Hematopoietic multipotent progenitor cell treated with erythropoietin and hydrocortisone succinate and interleukin-3 and kit ligand, for 4 days (in vitro differentiated cells): Measurements from ENCODE around the gene CHST11.

Source experiments
- DNase-seq: peaks from one replicate; pipeline ENCODE4 v3.0.0-alpha.2; 2015

Gene CHST11

DNA sequence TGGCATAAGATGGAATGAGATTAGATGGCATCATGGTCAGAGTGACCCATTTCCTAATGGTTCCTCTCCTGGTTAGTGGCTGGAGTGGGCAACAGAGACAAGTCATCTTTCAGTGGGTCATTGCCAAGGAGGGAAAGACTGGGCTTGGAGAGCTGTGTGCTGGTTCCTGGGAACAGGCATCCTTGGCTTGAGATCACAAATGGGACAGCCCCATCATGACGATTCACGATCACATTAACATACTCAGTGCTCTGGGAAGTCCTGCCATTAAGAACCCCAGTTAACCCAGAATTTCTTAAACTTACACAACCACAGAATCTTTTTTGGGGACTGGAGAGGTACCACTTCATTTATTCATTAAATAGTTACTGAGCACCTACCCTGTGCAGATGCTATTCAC, 27.3 kb downstream of the CHST11 start:
- DNase-seq, result no peak

DNA sequence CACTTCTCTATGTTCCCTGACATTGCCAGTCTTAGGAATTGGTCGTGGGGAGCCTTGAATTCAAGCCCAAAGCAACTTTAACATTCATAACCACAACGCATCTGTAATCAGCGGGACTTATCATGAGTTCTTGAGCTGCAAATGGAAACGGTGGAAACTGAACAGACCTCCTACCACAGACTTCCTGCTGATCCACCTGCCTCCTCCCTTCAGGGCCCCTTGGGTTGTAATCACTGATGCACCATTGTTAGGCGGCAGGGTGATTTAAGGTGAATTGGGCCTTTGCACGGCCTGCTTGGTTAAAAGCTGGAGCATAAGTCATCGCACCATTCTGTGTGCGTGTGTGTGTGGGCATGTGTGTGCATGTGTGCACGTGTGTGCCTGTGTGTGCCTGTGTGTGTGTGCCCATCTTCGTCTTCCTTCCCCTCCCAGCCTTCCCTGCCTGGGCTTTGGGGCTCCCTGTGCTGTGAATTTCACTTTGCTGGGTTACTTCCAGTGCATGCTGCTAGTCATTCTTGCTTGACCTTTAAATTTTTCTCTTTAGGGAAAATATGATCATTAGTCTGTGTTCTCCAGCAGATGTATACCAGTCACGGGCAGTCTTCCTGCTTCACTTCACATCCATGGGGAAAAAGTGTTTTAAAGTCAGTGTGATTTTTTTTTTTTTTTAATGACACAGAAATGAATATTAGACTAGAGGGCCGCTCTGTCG, 29.1 kb downstream of the CHST11 start:
- DNase-seq, result peak; percentile 93

DNA sequence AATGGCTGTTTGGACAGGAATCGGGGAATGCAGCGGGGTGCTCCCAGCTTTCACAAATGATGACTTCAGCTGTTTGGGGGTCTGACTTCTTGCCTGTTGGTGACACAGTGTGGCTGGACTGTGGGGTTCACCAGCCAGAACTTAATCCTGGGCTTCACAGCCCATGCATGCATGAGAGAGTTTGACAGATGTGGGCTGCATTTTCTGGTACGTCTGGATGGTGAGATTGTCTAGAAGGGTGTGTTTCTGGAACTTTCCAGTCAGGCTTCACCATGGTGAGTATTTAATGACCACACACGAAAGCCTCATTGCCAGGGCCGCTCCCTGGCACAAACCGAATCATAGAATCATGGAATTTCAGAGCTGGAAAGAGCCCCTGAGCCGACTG, 29.6 kb downstream of the CHST11 start:
- DNase-seq, result no peak

DNA sequence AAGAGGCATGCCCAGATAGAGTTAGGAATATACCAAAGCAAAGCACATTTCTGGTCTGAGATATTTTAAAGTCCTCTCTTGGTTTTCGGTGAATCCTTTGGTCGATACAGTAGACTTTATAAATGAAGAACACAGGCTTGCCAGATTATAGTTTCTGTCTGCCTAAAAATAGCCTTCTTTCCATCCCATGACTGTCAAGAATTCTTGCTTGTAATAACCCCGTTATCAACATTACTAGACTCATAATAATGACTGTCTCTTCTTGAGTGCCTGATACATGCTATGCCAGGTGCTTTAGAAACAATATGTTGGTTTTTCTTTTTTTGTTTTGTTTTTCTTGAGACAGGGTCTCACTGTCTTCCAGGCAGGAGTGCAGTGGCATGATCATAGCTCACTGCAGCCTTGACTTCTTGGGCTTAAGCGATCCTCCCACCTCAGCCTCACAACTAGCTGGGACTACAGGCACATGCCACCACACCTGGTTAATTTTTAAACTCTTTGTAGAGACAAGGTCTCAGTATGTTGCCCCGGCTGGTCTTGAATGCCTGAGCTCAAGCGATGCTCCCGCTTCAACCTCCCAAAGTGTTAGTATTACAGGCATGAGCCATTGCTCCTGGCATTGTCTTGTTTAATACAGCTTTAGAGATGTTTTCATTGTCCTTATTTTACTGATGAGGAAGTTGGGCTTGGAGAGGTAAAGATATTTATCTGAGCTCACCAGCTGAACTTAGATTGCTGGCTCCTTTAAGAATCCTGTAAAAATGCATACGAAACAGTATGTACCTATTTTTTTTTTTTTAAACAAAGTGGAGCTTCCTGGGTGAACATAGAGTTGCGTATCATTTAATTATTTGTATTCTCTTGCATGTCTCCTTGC, 30.4 kb downstream of the CHST11 start:
- peak; percentile 48 for DNase-seq

DNA sequence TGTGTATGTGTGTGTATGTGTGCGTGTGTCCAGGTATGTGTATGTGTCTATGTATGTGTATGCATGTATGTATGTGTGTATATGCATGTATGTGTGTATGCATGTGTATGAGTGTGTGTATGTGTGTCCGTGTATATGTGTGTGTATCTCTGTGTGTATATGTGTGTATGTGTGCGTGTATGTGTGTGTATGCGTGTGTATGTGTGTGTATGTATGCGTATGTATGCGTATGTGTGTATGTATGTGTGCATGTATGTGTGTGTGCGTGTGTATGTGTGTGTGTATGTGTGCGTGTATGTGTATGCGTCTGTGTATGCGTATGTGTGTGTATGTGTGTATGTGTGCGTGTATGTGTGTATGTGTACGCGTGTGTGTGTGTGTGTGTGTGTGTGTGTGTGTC, 31.6 kb downstream of the CHST11 start:
- DNase-seq, result no peak

DNA sequence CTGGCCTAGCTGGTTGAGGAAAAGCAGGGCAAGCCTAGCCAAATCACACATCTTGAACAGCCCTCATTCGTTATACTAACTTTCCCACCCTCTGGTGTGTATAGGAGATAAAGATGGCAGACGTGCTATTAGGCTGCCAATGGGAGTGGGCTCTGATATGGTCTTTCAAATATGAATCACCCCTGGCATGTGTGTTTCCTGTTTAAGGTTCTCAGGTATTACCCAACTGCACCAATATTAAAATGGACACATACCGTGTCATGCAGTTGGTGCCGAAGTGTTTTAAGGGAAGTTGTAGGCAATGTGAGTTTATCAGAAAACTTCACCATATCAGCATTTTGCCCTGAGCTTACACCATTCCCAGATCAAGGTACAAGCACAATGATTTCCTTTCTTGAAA, 33.4 kb downstream of the CHST11 start:
- DNase-seq, result peak; percentile 73

DNA sequence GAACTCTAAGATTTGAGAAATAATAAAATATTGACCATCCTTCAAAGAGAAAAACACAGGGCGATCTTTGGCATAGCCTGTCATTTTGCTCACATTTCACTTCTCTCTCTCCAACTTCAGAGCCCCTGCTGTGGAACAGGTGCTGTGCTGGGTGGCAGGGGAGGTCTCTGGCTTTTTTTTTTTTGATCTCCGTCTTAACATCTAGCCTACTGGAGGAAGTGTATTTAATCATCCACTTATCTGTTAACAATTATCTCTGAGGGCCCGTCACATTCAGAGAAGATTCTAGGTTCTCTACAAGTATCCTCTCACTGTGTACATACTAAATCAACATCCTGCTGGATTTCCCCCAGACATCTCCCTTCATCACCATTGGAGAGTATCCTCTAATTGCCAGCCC, 34.1 kb downstream of the CHST11 start:
- no peak for DNase-seq

DNA sequence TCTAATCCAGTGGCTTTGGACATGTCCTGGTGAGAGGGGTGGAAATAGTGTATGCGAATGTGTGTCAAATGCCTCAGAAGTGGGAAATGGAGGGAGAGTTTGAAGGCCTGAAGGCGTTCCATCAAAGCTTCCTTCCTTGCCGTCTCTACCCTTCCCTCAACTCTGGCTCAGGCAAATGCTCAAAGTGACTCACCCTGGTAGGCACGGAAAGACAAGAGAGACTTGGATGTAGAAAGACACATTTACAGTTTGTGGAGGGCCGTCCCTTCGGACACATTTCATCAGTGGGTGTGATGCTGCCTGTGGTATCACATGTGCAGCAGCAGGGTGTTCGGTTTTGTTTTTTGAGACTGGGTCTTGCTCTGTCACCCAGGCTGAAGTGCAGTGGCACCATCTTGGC, 36.7 kb downstream of the CHST11 start:
- DNase-seq, result no peak

DNA sequence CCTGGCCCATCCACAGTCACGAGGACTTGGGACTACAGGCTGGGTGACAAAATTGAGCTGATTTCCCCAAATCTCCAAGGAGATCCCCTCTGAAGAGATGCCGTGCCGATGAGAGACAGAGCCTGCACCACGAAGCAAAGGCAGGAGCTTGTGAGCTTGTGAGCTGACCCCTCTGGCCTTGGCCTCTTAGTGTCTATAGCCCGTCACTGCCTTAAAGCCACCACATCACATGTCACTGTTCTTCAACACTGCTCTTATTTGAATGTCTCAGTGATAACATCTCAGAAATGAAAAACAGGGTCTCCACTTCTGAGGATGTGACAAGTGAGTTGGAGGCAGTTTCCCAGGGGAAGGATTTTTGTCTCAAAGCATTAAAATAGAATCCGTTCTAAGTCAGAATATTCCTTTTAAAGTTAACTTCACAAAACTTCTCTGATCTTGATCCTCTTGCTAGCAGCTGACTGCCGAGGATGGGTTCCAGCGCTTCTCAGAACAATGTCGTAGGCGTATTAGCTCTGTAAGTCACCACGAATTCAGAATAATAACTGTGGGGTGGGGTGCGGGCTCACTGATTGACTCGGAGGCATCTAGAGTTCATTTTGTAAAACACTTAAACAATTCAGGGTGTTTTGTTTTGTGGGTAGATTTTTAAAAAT, 37.5 kb downstream of the CHST11 start:
- DNase-seq, result peak; percentile 56

DNA sequence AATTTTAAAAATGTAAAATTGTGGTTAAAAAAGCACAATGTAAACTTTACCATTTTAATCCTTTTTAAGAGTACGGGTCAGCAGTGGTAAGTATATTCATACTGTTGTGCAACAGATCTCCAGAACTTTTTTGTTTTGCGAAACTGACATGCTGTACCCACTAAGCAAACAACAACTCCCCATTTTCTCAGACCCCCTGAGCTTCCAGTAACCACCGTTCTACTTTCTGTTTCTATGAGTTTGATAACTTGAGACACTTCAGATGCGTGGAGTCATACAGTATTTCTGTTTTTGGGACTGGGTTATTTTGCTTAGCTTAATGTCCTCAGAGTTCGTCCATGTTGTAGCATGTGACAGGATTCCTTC, 38.0 kb downstream of the CHST11 start:
- no peak for DNase-seq

DNA sequence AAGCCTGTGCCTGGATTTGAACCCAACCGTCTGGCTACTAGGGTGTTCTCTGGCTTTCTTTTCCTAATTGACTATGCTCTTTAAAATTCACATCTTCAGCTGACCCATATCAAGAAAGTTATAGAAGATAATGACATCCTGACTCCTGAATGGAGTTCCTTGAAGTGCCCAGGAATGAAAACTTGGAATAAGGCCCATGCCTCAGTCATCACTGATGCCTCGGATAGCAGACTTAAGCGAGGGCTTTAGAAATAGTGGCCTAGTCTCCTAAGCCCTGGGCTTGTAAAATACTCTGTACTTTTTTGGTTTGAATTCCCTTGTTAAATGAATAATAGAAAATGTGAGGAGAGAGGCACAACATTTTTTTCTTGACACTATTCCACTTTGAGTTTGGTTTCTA, 39.0 kb downstream of the CHST11 start:
- DNase-seq, result no peak

DNA sequence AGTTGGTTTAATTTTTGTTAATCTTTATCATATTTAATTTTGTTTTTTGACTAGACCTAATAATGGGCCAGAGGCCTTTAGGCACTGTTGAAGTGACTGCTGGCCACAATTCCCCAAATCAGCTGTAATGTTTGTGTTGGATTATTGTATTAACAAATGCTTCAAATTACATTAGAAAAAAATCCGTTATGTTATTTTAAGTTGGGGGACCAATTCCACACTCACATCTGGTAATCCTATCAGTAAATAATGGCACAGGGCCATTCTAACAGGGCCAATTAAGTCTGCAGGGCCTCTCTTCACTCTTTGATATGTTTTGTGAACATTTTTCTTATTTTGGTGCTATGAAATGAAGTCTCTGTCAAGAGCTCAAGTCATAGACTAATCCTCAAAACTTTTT, 39.6 kb downstream of the CHST11 start:
- DNase-seq, result no peak

DNA sequence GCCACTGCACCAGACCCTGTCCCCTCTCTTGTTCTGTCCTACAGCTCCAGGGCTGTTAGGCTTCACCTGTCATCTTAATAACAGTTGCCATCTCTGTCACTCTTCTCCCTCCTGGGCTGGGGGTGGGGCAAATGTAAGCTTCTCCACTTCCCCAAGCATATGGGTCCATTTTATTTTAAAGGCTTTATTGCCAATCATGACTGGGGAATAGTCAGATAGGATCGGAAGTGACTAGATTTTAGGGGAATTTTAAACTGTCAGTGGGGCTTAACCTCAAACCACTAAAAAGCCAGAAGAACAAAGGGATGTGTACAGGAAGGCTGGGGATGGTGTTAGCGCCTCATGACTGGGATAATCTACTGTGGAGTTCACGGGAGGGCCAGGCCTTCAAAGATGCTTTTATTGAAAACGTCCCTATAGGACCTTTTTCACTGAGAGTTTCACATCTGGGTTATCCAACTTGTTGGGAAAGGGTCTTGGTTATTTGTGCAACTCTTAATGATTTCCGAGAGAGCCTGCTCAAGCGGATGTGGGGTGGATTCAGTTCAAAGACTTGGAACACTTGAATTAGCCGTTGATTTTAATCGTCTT, 41.6 kb downstream of the CHST11 start:
- no peak for DNase-seq

DNA sequence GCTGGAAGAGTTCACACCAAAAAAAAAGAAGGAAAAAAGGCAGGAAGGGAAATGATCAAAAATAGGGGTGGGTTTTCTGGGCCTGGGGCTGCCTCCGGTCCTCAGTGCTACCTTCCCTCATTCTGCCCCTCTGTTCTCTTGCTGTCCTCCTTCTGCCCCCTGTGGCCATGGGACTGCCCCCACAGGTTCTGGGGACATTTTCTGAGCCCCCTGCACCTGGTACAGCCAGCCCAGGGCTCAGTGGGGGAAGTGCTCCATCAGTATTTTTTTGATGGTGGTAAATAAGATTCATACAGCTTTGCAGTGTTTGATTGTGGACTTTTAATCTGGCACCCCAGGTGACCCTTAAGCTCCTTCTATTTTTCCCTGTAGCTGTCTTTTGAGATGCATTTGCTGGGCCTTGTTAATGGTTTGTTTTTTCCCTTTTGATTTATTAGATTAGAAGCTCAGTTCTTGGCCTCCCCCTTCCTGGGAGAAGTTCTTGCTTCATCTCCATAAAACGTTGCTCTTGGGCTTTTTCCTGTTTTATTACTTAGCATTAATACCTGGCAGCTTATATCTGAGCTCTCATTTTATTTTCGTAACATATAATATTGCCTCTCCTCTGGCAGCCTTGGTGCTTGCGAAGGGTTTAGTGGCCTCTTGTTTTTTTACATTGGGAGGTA, 43.1 kb downstream of the CHST11 start:
- no peak for DNase-seq

DNA sequence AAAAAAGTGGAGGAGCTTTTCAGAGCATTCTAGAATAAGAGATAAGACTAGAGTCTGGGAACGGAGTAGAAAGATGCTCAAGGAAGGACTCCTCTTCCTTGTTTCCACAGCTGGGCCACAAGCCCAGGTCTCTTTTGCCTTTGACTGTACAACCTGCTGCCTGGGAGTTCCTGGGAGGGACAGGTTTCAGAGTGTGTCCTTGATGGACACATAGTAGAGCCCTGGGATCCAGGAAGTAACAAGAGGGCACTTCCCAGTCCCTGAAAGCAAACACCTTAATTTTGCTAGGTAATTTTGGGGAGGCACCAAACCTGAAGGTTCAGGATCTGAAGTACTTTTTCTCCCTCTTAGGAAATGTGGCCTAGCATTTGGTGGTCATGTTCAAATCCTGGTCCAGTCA, 44.4 kb downstream of the CHST11 start:
- no peak for DNase-seq

DNA sequence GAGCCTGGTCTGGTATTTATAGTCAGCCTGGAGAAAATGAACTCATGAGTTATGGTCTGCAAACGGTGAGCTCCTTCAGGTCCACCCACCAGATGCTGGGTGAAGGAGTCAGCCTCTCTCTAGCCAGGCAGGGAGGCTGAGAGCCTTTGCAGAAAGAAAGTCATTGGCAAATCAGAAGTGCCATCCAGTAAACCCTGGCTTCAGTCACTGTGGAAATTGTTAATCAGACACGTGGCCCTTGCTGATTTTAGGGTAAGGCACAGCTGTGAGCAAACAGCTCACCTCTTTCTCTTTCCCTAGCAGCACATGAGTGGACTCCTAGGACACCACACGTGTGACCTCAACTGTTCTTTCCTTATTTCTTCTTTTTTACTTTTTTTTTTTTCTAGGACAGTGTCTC, 44.9 kb downstream of the CHST11 start:
- DNase-seq, result no peak

DNA sequence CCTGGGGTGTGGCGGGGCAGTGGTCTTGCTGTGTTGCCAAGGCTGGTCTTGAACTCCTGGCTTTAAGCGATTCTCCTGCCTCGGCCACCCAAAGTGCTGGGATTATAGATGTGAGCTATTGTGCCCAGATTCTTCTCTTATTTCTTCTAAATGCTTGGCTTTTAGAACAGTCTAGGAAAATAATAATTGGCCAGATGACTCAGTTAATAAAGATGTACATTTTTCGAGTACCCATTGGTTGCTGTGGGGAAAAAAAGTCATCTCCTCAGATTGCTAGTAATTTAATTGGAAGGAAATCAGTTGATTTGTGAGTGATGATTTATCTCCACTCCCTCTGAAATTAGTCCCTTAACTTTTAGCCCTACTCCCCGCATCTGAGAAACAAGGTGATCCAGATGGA, 45.5 kb downstream of the CHST11 start:
- no peak for DNase-seq

DNA sequence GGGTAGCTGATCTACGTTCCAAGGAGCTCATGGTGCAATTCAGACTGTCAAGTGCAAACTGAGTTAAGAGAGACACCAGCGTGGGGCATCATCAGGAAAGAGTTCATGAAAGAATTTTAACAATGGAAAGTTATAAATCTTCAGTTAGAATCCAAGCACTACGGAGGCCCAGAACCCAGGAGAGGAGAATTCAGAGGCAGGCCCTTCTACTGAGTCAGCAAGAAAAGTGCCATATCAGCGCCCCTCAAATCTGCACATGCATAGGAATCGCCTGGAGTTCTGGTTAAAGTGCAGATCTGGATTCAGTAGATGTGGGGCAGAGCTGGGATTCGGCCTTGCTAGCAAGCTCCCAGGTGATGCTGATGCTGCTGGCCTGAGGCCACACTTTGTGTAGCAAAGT, 45.9 kb downstream of the CHST11 start:
- DNase-seq, result no peak

DNA sequence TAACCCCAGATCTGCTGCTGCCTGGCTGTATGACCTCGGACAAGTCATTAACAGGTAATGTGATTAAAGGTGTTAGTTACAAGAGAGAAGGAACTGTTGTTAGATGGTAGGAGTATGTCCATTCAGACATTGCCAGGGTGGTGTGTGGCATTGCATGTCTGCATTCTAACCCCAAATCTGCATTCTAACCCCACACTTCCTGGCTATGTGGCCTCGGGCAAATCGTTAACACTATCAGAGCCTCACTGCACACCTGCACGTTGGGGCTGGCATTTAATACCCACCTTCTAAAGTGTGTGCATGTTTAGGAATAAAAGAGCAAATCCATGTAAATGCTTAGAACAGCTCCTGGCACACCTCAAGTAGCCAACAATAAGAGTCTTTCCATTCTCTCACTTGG, 46.4 kb downstream of the CHST11 start:
- no peak for DNase-seq

DNA sequence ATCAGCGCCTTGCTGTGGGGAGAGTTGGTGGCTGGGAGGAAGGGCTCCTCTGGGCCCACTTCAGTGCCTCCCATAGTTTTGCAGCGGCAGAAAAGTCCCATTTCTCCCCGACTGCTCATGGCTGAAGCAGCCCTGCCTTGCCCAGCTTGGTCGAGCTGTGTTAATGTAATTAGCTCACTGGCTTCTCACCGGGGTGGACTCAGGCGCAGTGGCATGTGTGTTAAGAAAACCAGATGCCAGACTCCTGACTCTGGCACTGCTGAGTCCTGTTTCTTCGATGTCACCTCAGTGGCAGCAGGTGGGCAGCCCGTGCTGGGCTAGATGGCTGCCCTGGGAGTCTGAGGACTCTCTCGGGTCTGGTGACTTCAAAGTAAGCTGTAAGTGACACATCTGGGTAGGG, 47.4 kb downstream of the CHST11 start:
- DNase-seq, result no peak

DNA sequence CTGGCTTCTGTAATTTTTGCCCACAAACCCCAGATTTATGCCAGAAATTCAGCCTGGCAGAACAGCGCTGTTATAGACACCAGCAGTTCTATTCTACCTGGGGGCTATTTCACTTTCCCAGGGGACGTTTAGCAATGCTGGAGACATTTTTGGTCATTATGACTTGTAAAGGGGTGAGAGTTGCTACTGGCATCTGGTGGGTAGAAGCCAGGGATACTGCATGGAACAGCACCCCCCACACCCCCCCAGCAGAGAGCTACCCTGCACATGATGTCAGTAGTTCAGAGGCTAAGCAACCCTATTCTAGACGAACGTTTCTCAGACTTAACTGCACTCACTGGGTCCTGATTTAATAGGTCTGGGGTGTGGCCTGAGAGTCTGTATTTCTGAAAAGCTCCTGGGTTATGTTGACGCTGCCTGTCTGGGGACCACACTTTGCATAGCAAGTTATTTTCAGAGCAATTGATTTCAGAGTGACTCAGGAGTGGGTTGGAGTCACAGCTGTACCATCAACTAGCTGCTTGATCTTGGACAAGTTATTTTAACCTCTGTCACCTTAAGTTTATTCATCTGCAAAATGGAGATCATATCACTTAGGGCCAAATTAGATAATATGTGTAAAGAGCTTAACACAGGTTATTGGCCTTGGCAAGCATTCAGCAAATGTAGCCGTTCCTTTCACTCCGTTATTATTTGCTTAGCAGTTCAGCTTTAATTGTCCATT, 48.5 kb downstream of the CHST11 start:
- no peak for DNase-seq

DNA sequence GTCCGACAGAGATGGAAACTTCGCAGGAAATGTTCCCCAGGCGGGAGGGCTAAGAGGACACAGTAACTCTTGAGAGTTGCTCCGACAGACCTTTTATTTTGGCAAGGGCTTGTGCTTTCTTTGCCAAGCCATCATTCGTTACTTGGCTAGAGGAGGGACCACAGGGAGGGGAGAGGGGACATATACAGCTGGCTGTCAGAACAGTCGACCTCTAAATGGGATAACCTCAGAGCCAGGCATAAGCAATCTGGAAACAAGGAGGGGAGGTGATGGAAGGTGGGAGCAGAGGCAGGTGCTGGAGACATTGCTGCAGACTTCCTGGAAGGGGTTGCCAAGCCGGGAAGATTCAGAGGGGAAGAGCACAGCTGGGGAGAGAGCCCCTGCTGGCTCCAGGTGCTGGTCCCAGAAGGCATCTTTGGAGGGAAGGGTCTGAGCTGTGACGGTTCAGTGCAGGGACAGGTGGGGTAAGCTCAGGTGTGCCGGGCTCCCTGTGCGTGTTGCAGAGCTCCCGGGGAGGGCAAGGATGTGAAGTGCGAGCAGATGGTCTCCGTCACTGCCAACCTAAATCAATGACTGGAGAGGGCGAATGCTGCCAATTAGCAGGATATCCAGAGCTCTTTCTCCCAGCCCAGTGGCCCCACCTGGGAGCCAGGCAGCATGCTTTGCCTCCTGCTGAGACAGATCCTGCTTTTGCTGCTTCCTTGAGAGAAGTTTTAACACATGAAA, 50.1 kb downstream of the CHST11 start:
- no peak for DNase-seq
